Chondrocyte (in vitro differentiated cells): ENCODE data around the gene SEC23A. TPM values are rescaled to one million over a fixed set of nuclear protein-coding genes. Genes with fewer than 3 reads are reported as not detected.

Source experiments
- DNase-seq: peaks from one replicate; pipeline ENCODE4 v3.0.0; 2021; ENCODE audit warnings: mixed read lengths, low spot score
- H3K27ac Mint-ChIP-seq: one replicate; pipeline ENCODE4 v1.8.0; 2021; ENCODE audit warnings: mild to moderate bottlenecking, moderate library complexity, mixed read lengths; ENCODE audit not compliant: unreplicated experiment
- H3K27me3 Mint-ChIP-seq: 2 replicates; pipeline ENCODE4 v1.8.0; 2021; ENCODE audit warnings: low read depth, mixed read lengths
- H3K36me3 Mint-ChIP-seq: 2 replicates; pipeline ENCODE4 v1.8.0; 2021; ENCODE audit warnings: low read depth, mixed read lengths
- H3K4me1 Mint-ChIP-seq: 2 replicates; pipeline ENCODE4 v1.8.0; 2021; ENCODE audit warnings: low read depth, mild to moderate bottlenecking, mixed read lengths
- H3K4me3 Mint-ChIP-seq: one replicate; pipeline ENCODE4 v1.8.0; 2021; ENCODE audit warnings: mild to moderate bottlenecking, moderate library complexity, mixed read lengths; ENCODE audit not compliant: unreplicated experiment
- H3K9me3 Mint-ChIP-seq: 2 replicates; pipeline ENCODE4 v1.8.0; 2021; ENCODE audit warnings: low read depth, mixed read lengths
- CTCF ChIP-seq: fragments of 200-600 bp; sonication (generic); IDR thresholded peaks from 2 replicates; pipeline ENCODE4 v1.5.0; 2021; ENCODE audit warnings: antibody characterized with exemption, mild to moderate bottlenecking, moderate library complexity
- total RNA-seq: library from RNA; stranded (reverse); gene quantifications from 3 replicates; pipeline ENCODE4 v1.2.1, GENCODE V29; 2021

The SEC23A gene
- total RNA-seq, 1 donor from 2014 or later, result 244 TPM

DNA sequence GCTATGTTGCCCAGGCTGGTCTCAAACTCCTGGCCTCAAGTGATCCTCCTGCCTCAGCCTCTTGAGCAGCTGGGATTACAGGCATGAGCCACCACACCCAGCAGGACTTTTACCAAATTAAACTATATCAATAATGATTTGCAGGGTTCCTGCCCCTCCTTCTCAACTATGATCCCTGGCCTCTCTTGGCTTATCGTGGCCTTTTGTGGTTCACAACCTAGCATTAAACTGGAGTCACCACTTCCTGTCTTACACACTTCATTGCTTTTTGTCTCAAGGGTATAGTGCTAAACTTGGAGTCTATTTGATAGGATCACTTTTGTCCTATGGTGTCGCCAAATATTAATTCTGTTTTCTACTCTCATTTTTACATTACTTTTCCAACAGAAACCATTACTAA is 64.5 kb downstream of the SEC23A start:
- no peaks in the 10 kb centered on the region for H3K9me3 Mint-ChIP-seq
- TF ChIP-seq CTCF, result no peak
- peaks cover 23% of the 10 kb centered on the region for H3K36me3 Mint-ChIP-seq
- no peak for DNase-seq
- H3K4me1 Mint-ChIP-seq, result no peaks in the 10 kb centered on the region
- no peak overlapping the region for H3K27ac Mint-ChIP-seq
- no peaks in the 10 kb centered on the region for H3K27me3 Mint-ChIP-seq
- no peak overlapping the region for H3K4me3 Mint-ChIP-seq

- Mint-ChIP-seq H3K36me3 (peaks cover 20% of the 10 kb centered on the region), H3K4me1 (no peaks in the 10 kb centered on the region), H3K27me3 (no peaks in the 10 kb centered on the region), H3K9me3 (no peaks in the 10 kb centered on the region), H3K4me3 (no peak overlapping the region), H3K27ac (no peak overlapping the region)
- TF ChIP-seq CTCF, result no peak
- no peak for DNase-seq
Measured at GRCh38 chr14:39036760-39037159, 66.3 kb downstream of the SEC23A start.

DNA sequence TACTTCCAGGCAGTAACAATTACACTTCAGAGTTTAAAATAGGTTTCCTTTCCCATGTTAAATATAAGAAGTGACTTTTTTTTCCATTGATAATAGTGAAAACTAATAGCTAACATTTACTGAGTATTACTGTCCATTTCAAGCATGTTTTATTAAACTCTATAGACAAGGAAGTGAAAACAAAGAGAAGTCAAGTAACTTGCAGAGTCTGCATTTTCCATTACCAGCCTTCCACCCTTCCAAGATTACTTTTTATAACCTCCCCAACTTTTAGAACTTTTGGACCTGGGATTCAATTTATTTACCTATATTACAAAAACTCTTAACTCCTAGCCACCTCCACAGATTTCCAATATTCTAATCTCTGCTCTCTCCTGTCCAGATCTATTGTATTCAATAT is 67.7 kb downstream of the SEC23A start:
- no peak overlapping the region for H3K4me3 Mint-ChIP-seq
- H3K9me3 Mint-ChIP-seq, result no peaks in the 10 kb centered on the region
- no peaks in the 10 kb centered on the region for H3K27me3 Mint-ChIP-seq
- no peak for DNase-seq
- peaks cover 25% of the 10 kb centered on the region for H3K36me3 Mint-ChIP-seq
- H3K27ac Mint-ChIP-seq, result no peak overlapping the region
- TF ChIP-seq CTCF, result no peak
- H3K4me1 Mint-ChIP-seq, result no peaks in the 10 kb centered on the region

- H3K4me3 Mint-ChIP-seq, result no peak overlapping the region
Measured at GRCh38 chr14:39034481-39035296, 68.3 kb downstream of the SEC23A start.

GRCh38 chr14:39033371-39033770 is 69.7 kb downstream of the SEC23A start:
- Mint-ChIP-seq H3K4me1 (no peaks in the 10 kb centered on the region), H3K27me3 (no peaks in the 10 kb centered on the region), H3K27ac (no peak overlapping the region), H3K9me3 (no peaks in the 10 kb centered on the region), H3K4me3 (no peak overlapping the region), H3K36me3 (peaks cover 31% of the 10 kb centered on the region)
- DNase-seq, result no peak
- no peak for TF ChIP-seq CTCF

More at GRCh38 chr14:39034481-39035296, 68.3 kb downstream of the SEC23A start:
- H3K4me1 Mint-ChIP-seq, result no peaks in the 10 kb centered on the region
- H3K36me3 Mint-ChIP-seq, result peaks cover 30% of the 10 kb centered on the region
- no peaks in the 10 kb centered on the region for H3K9me3 Mint-ChIP-seq
- H3K27ac Mint-ChIP-seq, result peak overlapping the region; percentile 3
- H3K27me3 Mint-ChIP-seq, result no peaks in the 10 kb centered on the region
- no peak for DNase-seq
- TF ChIP-seq CTCF, result peak; percentile 76
